Measurements from ENCODE around the gene ILF3. TPM values are rescaled to one million over a fixed set of nuclear protein-coding genes. Genes with fewer than 3 reads are reported as not detected.

Gene ILF3
- total and polyA plus RNA-seq, 2 of the 13 experiments (the other 11 are each of a cell fraction or from before 2014, with no cell fraction given), result 120 to 173 TPM

- TF ChIP-seq PRDM15 (CRISPR knock-in tag; IDR thresholded peaks at IDR 0.05) (no peak), REST (IDR thresholded peaks at IDR 0.05; ENCODE audit: borderline replicate concordance in 1 of 2, low read depth in 1 of 2, low read length in 2 of 2) (peak in 1 of 2 experiments; percentile 51; a peak in 1 of 4 replicates), ZBTB7A (CRISPR knock-in tag; IDR thresholded peaks at IDR 0.05) (peak; percentile 56; the same call in 1 of the 2 replicates), GTF2F1 (IDR thresholded peaks at IDR 0.05; ENCODE audit: low read length) (peak; percentile 94), NFE2 (CRISPR knock-in tag; IDR thresholded peaks at IDR 0.05) (no peak), PRDM10 (CRISPR knock-in tag; IDR thresholded peaks at IDR 0.05; ENCODE audit: low read depth) (peak; percentile 80), RAD51 (IDR thresholded peaks at IDR 0.05; ENCODE audit: borderline replicate concordance) (peak; percentile 100), ERF (CRISPR knock-in tag; IDR thresholded peaks at IDR 0.05) (peak; percentile 92), ZNF460 (CRISPR knock-in tag; IDR thresholded peaks at IDR 0.05; ENCODE audit: borderline replicate concordance) (peak; percentile 36; the same call in 1 of the 2 replicates), RFX1 (IDR thresholded peaks at IDR 0.05) (no peak), ZBTB34 (CRISPR knock-in tag; IDR thresholded peaks at IDR 0.05) (no peak), IKZF4 (CRISPR knock-in tag; IDR thresholded peaks at IDR 0.05; ENCODE audit: borderline replicate concordance, low read depth, not compliant biosample characterization) (no peak), ZNF605 (CRISPR knock-in tag; IDR thresholded peaks at IDR 0.05) (peak; percentile 98), AKAP8 (CRISPR knock-in tag; IDR thresholded peaks at IDR 0.05) (peak; percentile 55; the same call in 1 of the 2 replicates), SMARCC2 (IDR thresholded peaks at IDR 0.05) (no peak)
These were observed at the start of gene ILF3 (continued) for GRCh38 chr19:10653732-10654609.

All from HepG2 (cell line).